Lung (tissue), 12 donors: ENCODE data around the gene PRG2. TPM values are rescaled to one million over a fixed set of nuclear protein-coding genes. Genes with fewer than 3 reads are reported as not detected.

Experiments
- ATAC-seq: fragments of 200-7000 bp; cut with Tn5 transposase; one replicate; pipeline ENCODE4 v1.9.1; 2020; ENCODE audit warnings: moderate number of reproducible peaks; ENCODE audit not compliant: insufficient read depth, low FRiP score
- DNase-seq, 3 donors: peaks; one replicate each; pipeline ENCODE4 v3.0.0-alpha.2; 2013 to 2017
- H3K27ac ChIP-seq, 2 donors: one replicate each; pipeline ENCODE4 v1.5.1; 2013; ENCODE audit warnings: mild to moderate bottlenecking in 2 of 2, moderate library complexity in 2 of 2, control low read depth in 1 of 2, inconsistent platforms in 1 of 2, low read depth in 1 of 2, low read length in 1 of 2
- H3K27me3 ChIP-seq, 3 donors: one replicate each; pipeline ENCODE4 v1.5.1; 2013; ENCODE audit warnings: low read length in 2 of 3; ENCODE audit not compliant: control insufficient read depth in 3 of 3, insufficient read depth in 3 of 3
- H3K36me3 ChIP-seq, 4 donors: one replicate each; pipeline ENCODE4 v1.5.1; 2013; ENCODE audit warnings: low read length in 4 of 4, mild to moderate bottlenecking in 1 of 4, moderate library complexity in 1 of 4; ENCODE audit not compliant: control insufficient read depth in 4 of 4, insufficient read depth in 4 of 4
- H3K4me1 ChIP-seq, 5 donors: one replicate each; pipeline ENCODE4 v1.5.1; 2013; ENCODE audit warnings: low read length in 5 of 5, mild to moderate bottlenecking in 2 of 5, moderate library complexity in 1 of 5; ENCODE audit not compliant: control insufficient read depth in 5 of 5, insufficient read depth in 5 of 5
- H3K4me3 ChIP-seq: one replicate; pipeline ENCODE4 v1.5.1; 2013; ENCODE audit warnings: mild to moderate bottlenecking, control low read depth, moderate library complexity
- H3K9ac ChIP-seq, 2 donors: one replicate each; pipeline ENCODE4 v1.5.1; 2013; ENCODE audit warnings: low read length in 2 of 2, control low read depth in 1 of 2; ENCODE audit not compliant: insufficient read depth in 1 of 2
- H3K9me3 ChIP-seq, 4 donors: one replicate each; pipeline ENCODE4 v1.5.1; 2013; ENCODE audit warnings: low read length in 3 of 4, mild to moderate bottlenecking in 1 of 4, moderate library complexity in 1 of 4; ENCODE audit not compliant: control insufficient read depth in 4 of 4, insufficient read depth in 3 of 4
- WGBS, 2 donors: extraction: QIAGEN DNeasy Blood & Tissue Kit; methylation state at CpG; one replicate each; pipeline ENCODE4 v1.1.7; 2013; 5-methylcytosine and 5-hydroxymethylcytosine counted together
- polyA plus RNA-seq, 2 donors: library from polyadenylated mRNA; stranded (reverse); fragments of 200-250 nt; gene quantifications; one replicate each; pipeline ENCODE4 v1.2.1, GENCODE V29; 2013
- total RNA-seq, 2 donors: library from RNA; depleted of rRNA in 1 of 2; stranded (reverse); fragments of >200 nt in 1 of 2; gene quantifications; one replicate each; pipeline ENCODE4 v1.2.1, GENCODE V29; 2014 to 2021
- TF ChIP-seq, protein P1 (sequence below): IDR thresholded peaks from 2 replicates; pipeline ENCODE4 v1.5.1; 2012; ENCODE audit warnings: mild to moderate bottlenecking; ENCODE audit errors: control extremely low read depth, extremely low read depth
- donor health status: control.
- donor health status: control.
- donor health status: Bipolar disorder and iron deficiency.
- donor health status: healthy.
- donor health status: DM: yes; HTN: yes; CAD: no.

PRG2 gene
- total and polyA plus RNA-seq, 4 donors: 0.68 to 5.3 (median 0.83) TPM

DNA sequence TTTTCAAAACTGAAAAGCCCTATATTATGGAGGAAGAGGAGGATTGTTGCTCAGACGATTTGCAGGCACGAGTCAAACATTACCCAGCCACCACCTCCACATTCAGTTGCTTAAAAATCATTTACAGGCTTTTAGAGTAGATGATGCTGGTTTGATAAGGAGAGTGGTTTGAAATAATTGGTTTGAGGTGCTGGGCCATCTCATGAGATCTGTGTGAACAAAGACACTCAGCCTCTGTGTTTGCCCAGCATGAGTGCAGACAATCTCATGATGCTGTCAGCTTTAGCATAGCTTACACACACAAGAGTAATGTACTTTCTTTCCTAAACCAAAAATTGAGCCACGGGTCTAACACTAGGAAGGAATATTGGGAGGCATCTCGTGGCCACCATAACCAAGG is 32.2 kb upstream of the PRG2 start:
- 81 to 85% methylated on average over 4 of the region's 4 CpGs for WGBS, 2 donors
- no peaks in the 10 kb centered on the region for H3K27me3 ChIP-seq
- no peak overlapping the region for H3K4me3 ChIP-seq
- DNase-seq (no peak), ATAC-seq (no peak)
- H3K9ac ChIP-seq: peak overlapping the region in 1 of 2 donors; percentile 17
- H3K4me1 ChIP-seq: peaks cover 2 to 33% (median 9%) of the 10 kb centered on the region in 5 donors
- H3K27ac ChIP-seq: peak overlapping the region in 1 of 2 donors; percentile 34
- H3K36me3 ChIP-seq: peaks cover 3 to 20% (median 15%) of the 10 kb centered on the region in 4 donors
- no peaks in the 10 kb centered on the region for H3K9me3 ChIP-seq
- TF ChIP-seq, protein P1, sequence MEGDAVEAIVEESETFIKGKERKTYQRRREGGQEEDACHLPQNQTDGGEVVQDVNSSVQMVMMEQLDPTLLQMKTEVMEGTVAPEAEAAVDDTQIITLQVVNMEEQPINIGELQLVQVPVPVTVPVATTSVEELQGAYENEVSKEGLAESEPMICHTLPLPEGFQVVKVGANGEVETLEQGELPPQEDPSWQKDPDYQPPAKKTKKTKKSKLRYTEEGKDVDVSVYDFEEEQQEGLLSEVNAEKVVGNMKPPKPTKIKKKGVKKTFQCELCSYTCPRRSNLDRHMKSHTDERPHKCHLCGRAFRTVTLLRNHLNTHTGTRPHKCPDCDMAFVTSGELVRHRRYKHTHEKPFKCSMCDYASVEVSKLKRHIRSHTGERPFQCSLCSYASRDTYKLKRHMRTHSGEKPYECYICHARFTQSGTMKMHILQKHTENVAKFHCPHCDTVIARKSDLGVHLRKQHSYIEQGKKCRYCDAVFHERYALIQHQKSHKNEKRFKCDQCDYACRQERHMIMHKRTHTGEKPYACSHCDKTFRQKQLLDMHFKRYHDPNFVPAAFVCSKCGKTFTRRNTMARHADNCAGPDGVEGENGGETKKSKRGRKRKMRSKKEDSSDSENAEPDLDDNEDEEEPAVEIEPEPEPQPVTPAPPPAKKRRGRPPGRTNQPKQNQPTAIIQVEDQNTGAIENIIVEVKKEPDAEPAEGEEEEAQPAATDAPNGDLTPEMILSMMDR: no peak

DNA sequence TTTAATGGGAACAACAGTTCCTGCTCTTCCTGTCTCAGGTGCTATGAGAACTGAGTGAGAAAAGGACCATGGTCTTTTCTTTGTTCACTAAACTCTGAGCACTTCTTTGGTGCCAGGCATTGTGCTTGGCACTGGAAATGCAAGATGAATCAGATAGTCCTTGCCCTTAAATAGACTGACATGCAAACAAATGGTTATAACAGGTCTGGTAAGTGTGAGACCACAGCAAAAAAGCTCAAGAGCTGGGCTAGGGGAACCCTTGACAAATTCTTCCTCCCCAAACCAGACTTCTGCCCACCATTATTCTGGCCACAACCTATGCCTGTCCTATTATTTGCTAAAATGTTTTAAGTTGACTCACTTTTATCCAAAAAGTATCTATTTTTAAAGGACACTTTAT is 31.4 kb upstream of the PRG2 start:
- DNase-seq: no peak
- peaks cover 0 to 28% (median 8%) of the 10 kb centered on the region in 5 donors for H3K4me1 ChIP-seq
- H3K9ac ChIP-seq: no peak overlapping the region
- no peaks in the 10 kb centered on the region for H3K27me3 ChIP-seq
- H3K4me3 ChIP-seq: no peak overlapping the region
- TF ChIP-seq, protein P1: no peak
- no peak overlapping the region for H3K27ac ChIP-seq
- no peak for ATAC-seq
- no peaks in the 10 kb centered on the region for H3K9me3 ChIP-seq
- peaks cover 3 to 29% (median 23%) of the 10 kb centered on the region in 4 donors for H3K36me3 ChIP-seq

DNA sequence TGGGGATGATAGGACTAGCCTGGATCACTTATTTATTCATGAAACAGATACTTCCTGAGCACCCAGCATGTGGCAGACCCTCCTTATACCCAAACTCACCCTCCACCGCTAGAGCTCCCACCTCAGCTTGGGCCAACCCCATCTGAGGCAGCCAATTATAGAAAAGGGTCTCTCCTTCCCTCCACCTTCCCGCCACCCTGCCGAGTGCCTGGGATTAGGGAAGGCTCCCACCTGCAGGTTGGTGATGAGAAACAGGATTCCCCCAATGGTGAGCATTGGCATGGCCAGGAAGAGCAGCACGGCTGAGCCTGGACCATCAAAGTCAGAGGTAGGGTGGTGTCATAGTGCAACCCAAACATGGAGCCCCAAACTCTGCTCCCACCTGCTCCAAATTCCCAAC is 30.6 kb upstream of the PRG2 start:
- TF ChIP-seq, protein P1: no peak

DNA sequence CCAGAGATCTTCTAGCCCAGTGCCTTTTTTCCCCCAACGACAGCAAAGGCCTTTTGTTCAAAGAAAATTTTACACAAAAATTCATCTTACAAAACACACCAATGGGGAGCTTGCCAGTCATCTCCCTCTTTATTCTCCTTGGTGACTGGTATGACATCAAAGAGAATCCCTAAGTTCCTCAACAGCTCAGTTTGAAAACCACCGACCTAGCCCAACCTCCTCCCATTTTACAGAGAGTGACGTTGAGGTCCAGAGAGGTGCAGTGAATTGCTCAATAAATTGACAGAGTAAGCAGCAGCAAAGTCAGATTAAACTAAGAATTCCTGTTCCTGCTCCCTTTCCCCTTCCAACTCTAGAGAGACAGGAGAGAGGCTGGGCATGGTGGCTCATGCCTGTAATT is 28.7 kb upstream of the PRG2 start:
- 84 to 86% methylated on average over 3 of the region's 3 CpGs for WGBS, 2 donors
- DNase-seq: no peak
- TF ChIP-seq, protein P1: no peak
- ATAC-seq: no peak
- H3K9me3 ChIP-seq: no peaks in the 10 kb centered on the region
- no peak overlapping the region for H3K9ac ChIP-seq
- H3K36me3 ChIP-seq: peaks cover 10 to 49% (median 31%) of the 10 kb centered on the region in 4 donors
- no peak overlapping the region for H3K4me3 ChIP-seq
- H3K27me3 ChIP-seq: no peaks in the 10 kb centered on the region
- peaks cover 0 to 8% (median 0%) of the 10 kb centered on the region in 5 donors for H3K4me1 ChIP-seq
- no peak overlapping the region for H3K27ac ChIP-seq

More for the DNA sequence above, 30.6 kb upstream of the PRG2 start:
- peaks cover 3 to 36% (median 26%) of the 10 kb centered on the region in 4 donors for H3K36me3 ChIP-seq
- ATAC-seq: no peak
- no peak overlapping the region for H3K27ac ChIP-seq
- H3K9ac ChIP-seq: no peak overlapping the region
- peaks cover 0 to 25% (median 8%) of the 10 kb centered on the region in 5 donors for H3K4me1 ChIP-seq
- H3K9me3 ChIP-seq: no peaks in the 10 kb centered on the region
- no peak overlapping the region for H3K4me3 ChIP-seq
- no peak for DNase-seq
- WGBS, 2 donors: 96 to 97% methylated on average over 4 of the region's 4 CpGs
- no peaks in the 10 kb centered on the region for H3K27me3 ChIP-seq
